Ureter (tissue), 1 donor: ENCODE data around the gene RUNDC3A. TPM values are rescaled to one million over a fixed set of nuclear protein-coding genes. Genes with fewer than 3 reads are reported as not detected.
"Not testable (repeated sequence)": the region's sequence is repeated elsewhere in the genome, so short reads cannot be mapped to it uniquely, and the experiment has no call there.

ENCODE experiments used
- DNase-seq: peaks from one replicate; pipeline ENCODE4 v3.0.0-alpha.2; 2020; ENCODE audit warnings: low spot score
- total RNA-seq: library from RNA; stranded (reverse); gene quantifications from one replicate; pipeline ENCODE4 v1.2.4, GENCODE V29; 2023
- donor health status: DM: yes; HTN: yes; CAD: no.

The RUNDC3A gene
- total RNA-seq, 1 donor from 2014 or later: 1.3 TPM

- no peak for DNase-seq
Measured at GRCh38 chr17:44359006-44359405, 50.6 kb downstream of the RUNDC3A start.

GRCh38 chr17:44359458-44360143 is 51.2 kb downstream of the RUNDC3A start:
- DNase-seq: no peak

- DNase-seq: no peak
Measured at GRCh38 chr17:44360144-44360533, 51.7 kb downstream of the RUNDC3A start.

- DNase-seq: no peak
Measured at GRCh38 chr17:44360826-44361225, 52.4 kb downstream of the RUNDC3A start.

- DNase-seq: no peak
Measured at GRCh38 chr17:44361292-44362260, 53.2 kb downstream of the RUNDC3A start.

- DNase-seq: no peak
Measured at GRCh38 chr17:44362459-44362948, 54.1 kb downstream of the RUNDC3A start.

- no peak for DNase-seq
Measured at GRCh38 chr17:44362949-44363612, 54.7 kb downstream of the RUNDC3A start.

- no peak for DNase-seq
Measured at GRCh38 chr17:44363613-44364159, 55.3 kb downstream of the RUNDC3A start, which contains the start of gene FAM171A2. Gene FAM171A2 (minus strand): TSS chr17:44363853. CDS start chr17:44363714, 139 bp downstream.

GRCh38 chr17:44365051-44365450 is 56.6 kb downstream of the RUNDC3A start:
- DNase-seq: not testable (repeated sequence)

- DNase-seq: no peak
Measured at GRCh38 chr17:44367231-44367979, 59.0 kb downstream of the RUNDC3A start.

Other genes with a start within 250 kb of the RUNDC3A start
- gene LSM12, start 241.9 kb upstream of the RUNDC3A start, total RNA-seq: 62.5 TPM
- 76.2 TPM for gene G6PC3, start 237.9 kb upstream of the RUNDC3A start, total RNA-seq
- gene HDAC5, start 185.0 kb upstream of the RUNDC3A start, total RNA-seq: 36.3 TPM
- 1.3 TPM for gene HROB, start 166.7 kb upstream of the RUNDC3A start, total RNA-seq
- 0.36 TPM for gene ASB16, start 137.9 kb upstream of the RUNDC3A start, total RNA-seq
- gene TMUB2, start 121.6 kb upstream of the RUNDC3A start, total RNA-seq: 41.4 TPM
- gene ATXN7L3, start 108.7 kb upstream of the RUNDC3A start, total RNA-seq: 66.7 TPM
- gene UBTF, start 88.9 kb upstream of the RUNDC3A start, total RNA-seq: 108 TPM
- 0.08 TPM for gene SLC4A1, start 40.5 kb upstream of the RUNDC3A start, total RNA-seq
- gene SLC25A39, start 16.2 kb downstream of the RUNDC3A start, total RNA-seq: 135 TPM
- gene GRN, start 36.7 kb downstream of the RUNDC3A start, total RNA-seq: 341 TPM
- gene FAM171A2, start 55.3 kb downstream of the RUNDC3A start, total RNA-seq: 0.78 TPM
- 1.1 TPM for gene ITGA2B, start 81.0 kb downstream of the RUNDC3A start, total RNA-seq
- gene GPATCH8, start 194.8 kb downstream of the RUNDC3A start, total RNA-seq: 66.5 TPM
- gene FZD2, start 248.9 kb downstream of the RUNDC3A start, total RNA-seq: 3.9 TPM